CD4-positive, alpha-beta T cell treated with Interleukin-15 for 4 hours (primary cell): ENCODE measurements around the gene AAMP.

Experiments
- DNase-seq: peaks from one replicate; pipeline ENCODE4 v3.0.0-alpha.2; 2020; ENCODE audit warnings: low spot score

AAMP gene

DNA sequence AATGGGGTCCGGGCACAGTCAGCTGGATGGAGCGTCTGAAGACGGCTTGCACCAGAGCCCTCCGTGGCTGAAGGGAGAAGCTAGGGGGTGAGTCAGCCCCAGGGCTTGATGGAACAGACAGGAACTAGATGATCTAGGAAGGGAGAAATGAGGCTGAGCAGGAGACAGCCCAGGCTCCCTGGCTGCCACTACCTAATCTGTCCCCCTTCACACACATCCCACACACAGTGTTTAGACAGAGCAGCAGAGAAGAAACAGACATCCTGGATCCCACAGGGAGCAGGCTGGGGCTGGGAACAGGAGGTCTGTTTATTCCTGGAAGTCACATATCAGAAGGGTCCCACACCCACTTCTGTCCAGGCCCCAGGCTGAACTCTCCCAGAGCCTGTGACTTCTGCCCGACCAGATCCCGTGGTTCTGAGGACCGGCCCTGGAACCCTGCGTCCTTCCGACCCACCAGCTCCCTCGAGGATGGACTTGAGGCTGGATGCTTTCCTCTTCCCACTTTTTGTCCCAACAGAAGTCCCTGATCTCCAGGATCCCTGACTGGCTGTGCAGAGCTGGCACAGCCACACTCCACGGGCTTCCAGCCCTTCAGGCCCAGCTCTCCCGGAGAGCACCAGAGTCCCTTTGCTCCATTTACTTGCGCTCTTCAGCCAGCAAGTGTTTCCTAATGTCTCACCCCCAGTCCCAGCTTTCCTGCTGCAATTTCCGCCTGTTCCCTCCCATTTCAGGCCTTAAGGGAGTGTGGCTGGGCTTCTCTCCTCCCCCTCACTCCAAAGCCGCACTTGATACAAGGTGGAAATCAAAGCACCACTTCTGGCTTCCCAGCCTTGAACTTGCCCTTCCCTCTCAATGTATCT lies 10.6 kb downstream of the AAMP start:
- no peak for DNase-seq

DNA sequence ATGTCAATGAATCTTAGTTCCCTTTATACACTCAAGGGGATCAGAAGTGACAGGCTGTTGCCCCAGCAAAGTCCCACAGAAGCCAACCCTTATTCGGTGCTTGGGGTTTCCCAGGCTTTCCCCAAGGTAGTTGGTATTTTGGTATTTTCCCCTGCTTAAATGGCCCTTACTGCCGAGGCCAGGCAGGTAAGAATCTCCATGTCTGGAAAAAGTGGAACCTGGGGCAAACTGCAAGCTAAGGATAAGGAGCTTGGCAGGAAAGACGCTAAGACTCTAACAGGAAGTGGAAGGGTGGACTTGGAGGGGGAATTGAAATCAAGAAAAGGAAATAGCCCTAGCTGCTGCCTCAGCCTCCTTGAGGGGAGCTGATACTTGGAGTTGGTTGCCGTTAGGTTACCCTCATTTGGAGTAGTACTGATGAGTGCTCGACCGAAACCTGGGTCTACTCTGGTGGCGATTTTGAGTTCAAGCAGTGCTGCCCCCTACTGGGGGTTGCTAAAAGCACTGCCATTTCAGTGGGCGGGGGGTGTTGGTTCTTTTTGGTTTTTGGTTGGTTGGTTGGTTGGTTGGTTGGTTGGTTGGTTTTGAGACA lies 12.5 kb downstream of the AAMP start:
- DNase-seq = peak; percentile 73

DNA sequence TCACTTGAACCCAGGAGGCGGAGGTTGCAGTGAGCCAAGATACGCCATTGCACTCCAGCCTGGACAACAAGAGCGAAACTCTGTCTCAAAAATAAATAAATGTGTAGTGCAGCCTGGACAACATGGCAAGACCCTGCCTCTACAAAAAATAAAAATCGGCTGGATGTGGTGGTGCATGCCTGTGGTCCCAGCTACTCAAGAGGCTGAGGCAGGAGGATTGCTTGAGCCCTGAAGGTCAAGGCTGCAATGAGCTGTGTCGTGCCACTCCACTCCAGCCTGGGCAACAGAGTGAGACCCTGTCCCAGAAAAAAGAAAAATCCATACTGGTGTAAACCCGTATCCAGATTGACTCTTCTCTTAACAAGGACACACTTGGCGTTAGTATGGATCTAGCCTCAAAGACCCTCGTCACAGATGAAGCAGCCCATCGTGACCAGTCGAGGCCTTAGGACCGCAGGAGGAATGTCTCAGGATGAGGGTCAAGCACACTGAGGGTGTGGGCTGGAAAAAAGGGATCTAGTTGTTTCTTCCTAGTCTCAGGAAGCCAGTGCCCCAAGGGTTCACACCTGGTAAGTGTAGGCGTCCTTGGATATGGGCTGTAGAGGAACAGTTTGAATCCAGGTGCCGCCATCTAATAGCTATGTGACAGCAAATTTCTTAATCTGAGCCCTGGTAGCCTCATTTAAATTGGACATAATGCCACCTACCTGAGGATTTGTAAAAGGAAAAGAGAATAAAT lies 13.2 kb downstream of the AAMP start:
- DNase-seq = no peak

- no peak for DNase-seq
Measured at GRCh38 chr2:218255446-218255845, 14.5 kb downstream of the AAMP start.

GRCh38 chr2:218253232-218253625 lies 16.7 kb downstream of the AAMP start:
- DNase-seq = no peak

DNA sequence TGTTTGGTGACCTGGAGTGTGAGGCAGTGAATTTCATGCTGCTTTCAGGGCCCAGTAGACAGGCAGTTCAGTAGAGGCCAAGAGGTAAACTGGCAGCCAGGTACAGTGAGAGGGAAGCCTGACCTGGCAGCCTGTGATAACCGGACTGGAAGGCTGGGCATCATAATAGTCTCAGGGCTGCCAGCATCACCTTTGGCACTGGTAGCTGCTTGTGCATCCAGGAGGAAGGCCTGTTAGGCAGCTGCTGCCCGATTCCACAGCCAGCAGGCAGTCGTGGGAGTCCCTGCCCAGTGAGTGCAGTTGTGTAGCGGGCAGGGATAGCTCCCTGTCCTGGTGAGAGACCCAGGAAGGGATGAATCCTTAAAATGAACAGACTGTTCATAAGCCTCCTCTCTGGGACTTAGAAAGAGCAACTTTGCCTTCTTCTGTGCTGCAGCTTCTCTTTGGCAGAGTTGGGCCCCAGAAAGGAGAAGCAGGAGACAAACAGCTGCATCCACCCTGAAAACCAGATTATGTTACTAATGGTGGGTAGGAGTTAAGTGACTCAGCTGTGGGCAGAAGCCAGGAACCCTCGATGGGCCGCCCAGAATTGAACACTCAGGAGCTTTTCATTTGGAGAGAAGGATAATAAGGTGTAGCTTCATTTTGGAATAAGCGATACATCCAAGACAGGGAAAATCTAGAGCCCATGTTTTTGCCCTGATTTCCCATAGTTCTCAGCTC lies 17.3 kb downstream of the AAMP start:
- DNase-seq = no peak

DNA sequence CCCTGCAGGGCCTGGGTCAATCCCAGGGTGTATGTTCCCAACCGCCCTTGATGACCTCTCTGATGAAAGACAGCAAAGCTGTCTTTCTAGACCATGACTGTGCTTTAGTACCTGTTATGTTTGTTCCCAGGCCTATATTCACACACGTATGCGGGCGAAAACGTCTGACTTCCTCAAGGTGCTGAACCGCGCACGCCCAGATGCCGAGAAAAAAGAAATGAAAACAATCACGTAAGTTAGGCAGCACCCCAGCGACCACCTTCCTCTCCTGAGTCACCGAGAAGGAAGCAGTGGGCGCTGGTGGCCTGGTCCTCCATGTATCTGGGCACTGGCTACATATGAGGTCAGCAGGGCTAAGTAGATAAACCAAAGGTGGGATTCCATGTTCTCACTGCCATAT lies 20.2 kb downstream of the AAMP start:
- DNase-seq = no peak

DNA sequence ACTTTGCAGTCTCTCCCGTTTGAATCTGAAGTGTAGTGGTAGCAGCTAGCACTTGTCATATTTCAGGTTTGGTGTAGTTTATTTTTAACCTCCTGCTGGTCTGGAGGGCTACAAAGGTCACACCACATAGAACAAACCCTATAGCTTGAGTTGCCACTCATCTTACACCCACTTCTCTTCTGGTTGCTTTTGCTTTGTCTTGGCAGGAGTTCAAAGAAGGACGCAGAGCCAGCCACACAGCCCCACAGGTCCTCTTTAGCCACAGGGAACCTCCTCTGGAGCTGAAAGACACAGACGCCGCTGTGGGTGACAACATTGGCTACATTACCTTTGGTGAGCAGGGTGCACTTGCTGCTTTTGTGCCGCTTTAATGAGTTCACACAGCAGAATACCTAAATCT lies 24.7 kb downstream of the AAMP start:
- DNase-seq = no peak

GRCh38 chr2:218244665-218245064 lies 25.3 kb downstream of the AAMP start:
- DNase-seq = no peak

- DNase-seq = no peak
Measured at GRCh38 chr2:218244204-218244603, 25.7 kb downstream of the AAMP start.

DNA sequence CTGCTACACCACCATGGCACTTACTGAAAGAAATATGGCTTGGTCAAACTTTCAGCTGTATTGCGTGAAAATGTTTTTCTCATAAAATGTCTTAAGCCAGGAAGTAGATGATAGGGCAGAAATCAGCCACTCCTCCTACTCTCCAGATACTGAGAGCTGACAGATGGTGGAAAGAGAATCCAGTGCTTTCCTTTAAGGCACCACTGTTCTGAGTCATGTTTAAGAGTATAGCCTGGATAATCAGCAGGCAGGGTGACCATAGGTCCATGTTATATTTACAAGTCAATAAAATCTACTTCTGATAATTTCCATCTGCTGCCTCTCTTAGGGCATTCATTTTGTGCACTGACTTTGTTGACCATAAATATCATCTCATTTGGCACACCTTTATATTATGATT lies 31.1 kb downstream of the AAMP start:
- no peak for DNase-seq

- no peak for DNase-seq
Measured at GRCh38 chr2:218236829-218237228, 33.1 kb downstream of the AAMP start.

DNA sequence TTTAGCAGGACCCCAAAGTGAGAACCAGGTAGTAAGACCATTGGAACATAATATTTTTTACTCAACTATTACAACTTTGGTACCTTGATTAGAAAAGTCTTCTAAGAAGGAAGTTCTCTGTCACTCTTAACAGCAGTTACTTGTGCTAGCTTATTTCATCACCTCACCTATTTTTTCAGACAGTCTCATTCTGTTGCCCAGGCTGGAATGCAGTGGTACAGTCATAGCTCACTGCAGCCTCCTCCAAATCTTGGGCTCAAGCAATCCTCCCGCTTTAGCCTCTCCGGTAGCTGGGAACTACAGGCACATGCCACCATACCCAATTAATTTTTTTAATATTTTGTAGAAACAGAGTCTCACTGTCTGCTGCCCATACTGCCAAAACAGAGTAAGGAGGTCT lies 34.9 kb downstream of the AAMP start:
- no peak for DNase-seq

GRCh38 chr2:218234521-218234920 lies 35.4 kb downstream of the AAMP start:
- DNase-seq = no peak

- DNase-seq = no peak
Measured at GRCh38 chr2:218233543-218233942, 36.4 kb downstream of the AAMP start.

DNA sequence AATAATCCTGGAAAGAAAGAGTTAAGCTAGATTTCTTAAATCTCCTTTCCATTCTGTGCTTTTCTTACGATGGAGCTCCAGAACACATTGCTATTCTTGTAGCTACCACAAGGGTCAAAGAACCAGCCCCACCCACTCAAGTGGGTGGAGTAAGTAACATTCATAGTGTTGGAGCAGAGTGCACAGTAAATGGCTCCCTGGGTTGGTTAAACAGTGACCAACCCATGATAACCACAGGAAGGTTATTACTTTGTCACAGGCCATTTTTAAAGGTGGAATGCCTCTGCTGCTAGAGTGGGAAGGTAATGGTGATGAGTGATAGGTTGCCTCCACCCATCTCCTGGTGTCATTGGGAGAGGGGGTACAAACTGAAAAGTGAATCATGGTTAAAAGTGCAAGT lies 39.1 kb downstream of the AAMP start:
- DNase-seq = peak; percentile 56

- no peak for DNase-seq
Measured at GRCh38 chr2:218229851-218230250, 40.1 kb downstream of the AAMP start.

DNA sequence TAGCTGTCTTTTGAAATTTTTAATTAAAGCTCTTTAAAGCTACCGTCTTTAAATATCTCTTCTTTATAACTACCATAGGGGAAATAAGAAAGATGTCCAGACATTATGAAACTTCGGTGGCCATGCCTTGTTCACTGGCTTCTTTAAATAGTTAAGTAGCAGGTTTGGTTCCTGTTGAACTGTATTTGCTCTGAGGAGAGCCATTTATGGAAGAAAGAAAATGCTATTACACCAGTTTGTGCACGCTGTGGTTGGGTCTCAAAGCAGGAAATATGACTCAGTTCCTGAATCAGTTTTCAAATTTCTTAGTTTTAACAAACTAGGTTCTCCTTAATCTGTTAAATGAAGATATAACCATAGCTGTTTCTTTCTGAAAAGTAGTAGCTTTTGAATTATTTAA lies 40.7 kb downstream of the AAMP start:
- peak; percentile 67 for DNase-seq

DNA sequence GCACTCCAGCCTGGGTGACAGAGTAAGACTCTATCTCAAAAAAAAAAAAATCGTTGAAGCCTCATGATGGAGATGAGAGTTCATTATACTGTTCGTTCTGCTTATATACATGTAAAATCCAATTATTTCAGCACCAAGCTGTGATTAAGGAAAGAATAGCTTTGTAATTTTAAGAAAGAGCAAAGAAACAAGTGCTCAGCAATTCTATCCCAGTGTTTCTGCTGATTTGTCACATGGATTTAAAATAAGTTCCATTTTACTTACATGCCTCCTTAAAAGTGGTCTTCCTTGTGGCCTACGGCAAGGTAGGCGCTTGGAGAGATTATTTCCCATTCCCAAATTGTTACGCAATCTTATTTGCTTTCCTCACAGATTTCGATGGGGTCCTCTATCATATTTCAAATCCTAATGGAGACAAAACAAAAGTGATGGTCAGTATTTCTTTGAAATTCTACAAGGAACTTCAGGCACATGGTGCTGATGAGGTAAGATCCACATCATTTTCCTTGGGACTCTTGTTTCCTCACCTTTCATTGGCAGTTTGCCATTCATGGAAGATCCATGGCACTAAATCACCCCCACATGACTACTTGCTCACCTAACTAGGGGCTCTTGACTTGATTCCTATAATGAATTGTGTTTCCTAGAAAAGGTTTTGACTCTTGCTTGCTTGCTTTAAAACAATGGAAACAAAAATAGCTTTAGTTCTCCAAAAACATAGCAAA lies 41.4 kb downstream of the AAMP start:
- DNase-seq = no peak

DNA sequence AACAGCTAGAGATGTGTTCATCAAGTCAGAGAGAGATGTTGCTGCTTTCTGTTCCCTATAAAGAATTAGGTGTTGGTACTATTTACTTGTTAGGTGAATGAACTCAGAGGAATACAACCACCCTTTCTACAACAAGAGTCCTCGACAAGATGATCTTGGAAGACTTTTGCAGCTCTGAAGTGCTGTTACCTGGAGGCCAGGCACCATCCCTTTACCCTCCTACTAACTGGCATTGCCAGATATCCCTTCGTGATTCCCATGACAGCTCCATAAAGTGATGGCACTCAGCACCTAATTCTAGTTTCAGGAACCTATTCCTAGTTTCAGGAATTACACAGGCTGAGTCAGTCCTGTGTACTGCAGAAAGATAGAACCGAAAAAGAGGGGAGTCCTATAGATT lies 43.0 kb downstream of the AAMP start:
- DNase-seq = no peak

- no peak for DNase-seq
Measured at GRCh38 chr2:218224186-218224585, 45.8 kb downstream of the AAMP start.

DNA sequence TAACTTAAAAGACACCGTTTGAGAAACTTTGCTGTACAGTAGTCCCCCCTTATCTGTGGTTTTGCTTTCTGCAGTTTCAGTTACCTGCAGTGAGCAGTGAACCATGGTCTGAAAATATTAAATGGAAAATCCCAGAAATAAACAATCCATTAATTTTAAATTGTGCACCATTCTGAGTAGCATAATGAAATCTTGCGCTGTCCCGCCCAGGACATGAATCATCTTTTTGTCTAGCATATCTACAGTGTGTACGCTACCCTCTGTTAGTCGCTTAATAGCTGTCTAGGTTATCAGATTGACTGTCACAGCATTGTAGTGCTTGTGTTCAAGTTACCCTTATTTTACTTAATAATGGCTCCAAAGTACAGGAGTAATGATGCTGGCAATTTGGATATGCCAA lies 46.9 kb downstream of the AAMP start:
- DNase-seq = peak; percentile 53
